Endothelial cell of umbilical vein (primary cell): ENCODE results near the gene SLC39A11. TPM values are rescaled to one million over a fixed set of nuclear protein-coding genes. Genes with fewer than 3 reads are reported as not detected.
"Not testable (repeated sequence)": the region's sequence is repeated elsewhere in the genome, so short reads cannot be mapped to it uniquely, and the experiment has no call there.

ENCODE experiments used
- BruUV-seq: library from RNA; stranded (reverse); fragments of 400-500 nt; replicated peaks from 2 replicates; lab custom pipeline; 2021; lab: Mats Ljungman, UMichigan
- CTCF ChIA-PET: fragments of 300-600, 350-600 bp; sonication (Branson Sonifier 250); formaldehyde crosslinking; loops from one replicate; lab custom pipeline; 2021; ENCODE audit warnings: antibody characterized with exemption, inconsistent platforms; lab: Charles Lee
- POLR2A ChIA-PET: fragments of 300-600, 350-600 bp; sonication (Branson Sonifier 250); formaldehyde crosslinking; loops from one replicate; lab custom pipeline; 2021; ENCODE audit warnings: antibody characterized with exemption, inconsistent platforms; lab: Charles Lee
- DNase-seq: peaks from one replicate; pipeline ENCODE4 v3.0.0-alpha.2; 2011; ENCODE audit warnings: low read depth, low spot score
- FAIRE-seq: peaks from 2 replicates; lab custom pipeline; 2011; peaks lifted over from hg19 to GRCh38; lab: Jason Lieb, UNC
- H2AFZ ChIP-seq: 2 replicates; pipeline ENCODE4 v1.6.0; 2012; ENCODE audit warnings: low read depth, low read length, control low read depth, inconsistent platforms
- H3K27ac ChIP-seq: 2 replicates; pipeline ENCODE4 v1.5.1; 2011; ENCODE audit warnings: low read depth, mild to moderate bottlenecking, control low read depth, low read length, moderate library complexity; ENCODE audit not compliant: insufficient read depth
- H3K27me3 ChIP-seq, 2 experiments: 2 replicates each; pipeline versions ENCODE4 v1.6.0 to v1.6.1; 2011; ENCODE audit warnings: low read length in 2 of 2, mixed read lengths in 1 of 2; ENCODE audit not compliant: control insufficient read depth in 2 of 2, insufficient read depth in 2 of 2
- H3K36me3 ChIP-seq, 2 experiments: 2 replicates in 1 of 2; 3 replicates in 1 of 2; pipeline ENCODE4 v1.5.1; 2011; ENCODE audit warnings: low read length in 2 of 2, mild to moderate bottlenecking in 1 of 2, moderate library complexity in 1 of 2; ENCODE audit not compliant: control insufficient read depth in 2 of 2, insufficient read depth in 2 of 2; ENCODE audit errors: extremely low read depth in 1 of 2
- H3K4me1 ChIP-seq: 3 replicates; pipeline ENCODE4 v1.5.1; 2011; ENCODE audit warnings: mild to moderate bottlenecking, low read length; ENCODE audit not compliant: control insufficient read depth, insufficient read depth; ENCODE audit errors: extremely low read depth
- H3K4me2 ChIP-seq: 2 replicates; pipeline ENCODE4 v1.6.1; 2011; ENCODE audit warnings: low read length, control low read depth, mixed read lengths; ENCODE audit not compliant: insufficient read depth
- H3K4me3 ChIP-seq, 3 experiments: fragments of 200-600 bp in 1 of 3; sonication (generic), shearing (Covaris generic) in 1 of 3; replicated peaks in 1 of 3; 2 replicates each; pipeline ENCODE4 v1.5.1; 2011 to 2016; ENCODE audit warnings: control low read depth in 3 of 3, low read length in 3 of 3, mild to moderate bottlenecking in 2 of 3, inconsistent platforms in 1 of 3, low read depth in 1 of 3, moderate library complexity in 1 of 3; ENCODE audit not compliant: insufficient read depth in 1 of 3
- H3K79me2 ChIP-seq: 2 replicates; pipeline ENCODE4 v1.6.0; 2012; ENCODE audit warnings: low read length, inconsistent platforms; ENCODE audit not compliant: control insufficient read depth, insufficient read depth
- H3K9ac ChIP-seq: replicated peaks from 2 replicates; pipeline ENCODE3; 2011; ENCODE audit warnings: low read length, control low read depth; ENCODE audit not compliant: insufficient read depth; ENCODE audit errors: extremely low read depth
- H3K9me1 ChIP-seq: replicated peaks from 3 replicates; pipeline ENCODE4 v1.6.0; 2011; ENCODE audit warnings: mild to moderate bottlenecking, low read length; ENCODE audit not compliant: control insufficient read depth, insufficient read depth; ENCODE audit errors: extremely low read depth
- H3K9me3 ChIP-seq: replicated peaks from 2 replicates; pipeline ENCODE4 v1.5.1; 2012; ENCODE audit warnings: low read length, inconsistent platforms; ENCODE audit not compliant: control insufficient read depth, insufficient read depth
- H4K20me1 ChIP-seq: replicated peaks from 2 replicates; pipeline ENCODE3; 2011; ENCODE audit warnings: mild to moderate bottlenecking, low read length; ENCODE audit not compliant: control insufficient read depth, insufficient read depth; ENCODE audit errors: extremely low read depth
- EZH2 ChIP-seq: IDR thresholded peaks from 2 replicates; pipeline ENCODE4 v1.6.1; 2012; ENCODE audit warnings: borderline replicate concordance, low read depth, mild to moderate bottlenecking, moderate library complexity, low read length, inconsistent platforms; ENCODE audit not compliant: severe bottlenecking
- FOS ChIP-seq: IDR thresholded peaks from 2 replicates; pipeline ENCODE4 v1.6.1; 2011; ENCODE audit warnings: mild to moderate bottlenecking, low read length, moderate library complexity, borderline replicate concordance; ENCODE audit not compliant: insufficient read depth
- GATA2 ChIP-seq: IDR thresholded peaks from 2 replicates; pipeline ENCODE4 v1.7.0; 2011; ENCODE audit warnings: low read depth, mild to moderate bottlenecking, moderate library complexity, mixed read lengths, low read length; ENCODE audit not compliant: insufficient read length, insufficient read depth
- JUN ChIP-seq: IDR thresholded peaks from 2 replicates; pipeline ENCODE4 v1.6.1; 2011; ENCODE audit warnings: borderline replicate concordance, low read depth; ENCODE audit not compliant: insufficient read length, insufficient read depth
- MYC ChIP-seq: IDR thresholded peaks from one replicate; pipeline ENCODE4 v1.6.1; 2011; ENCODE audit warnings: mild to moderate bottlenecking, low read depth, low read length
- POLR2A ChIP-seq: IDR thresholded peaks from 2 replicates; pipeline ENCODE4 v1.6.1; 2012; ENCODE audit warnings: low read depth, mild to moderate bottlenecking, control low read depth, low read length
- POLR2AphosphoS5 ChIP-seq: IDR thresholded peaks from 2 replicates; pipeline ENCODE4 v1.6.1; 2012; ENCODE audit warnings: low read depth, mild to moderate bottlenecking, control low read depth, low read length, moderate library complexity; ENCODE audit not compliant: insufficient read depth
- dilution Hi-C: fragments of 300-500 bp; cut with MboI; formaldehyde crosslinking; loops from one replicate; pipeline ENCODE4 v1.15.0; 2019; ENCODE audit warnings: low sequenced_read_pairs; ENCODE audit not compliant: extremely low pct_ligation_motif_present
- intact Hi-C: fragments of 100-400 bp; cut with micrococcal nuclease; formaldehyde crosslinking; loops from one replicate; pipeline ENCODE4 v1.10.0; 2022
- polyA plus RNA-seq, 4 experiments: library from polyadenylated mRNA; depleted of rRNA in 3 of 4; stranded (reverse) in 3 of 4; unstranded in 1 of 4; fragments of >200 nt; gene quantifications; 2 replicates each; pipeline versions ENCODE4 v1.2.1 to v1.2.3, GENCODE V29; 2011 to 2012; ENCODE audit warnings: missing spikeins in 1 of 4
- total RNA-seq: library from RNA; stranded (reverse); gene quantifications from 2 replicates; pipeline ENCODE4 v1.2.3, GENCODE V29; 2021
- TF ChIP-seq, protein P1 (sequence below), 2 donors: IDR thresholded peaks; 1 replicate in 1 of 2; 2 replicates in 1 of 2; pipeline ENCODE4 v1.5.1; 2011; ENCODE audit warnings: low read length in 2 of 2, mild to moderate bottlenecking in 2 of 2, moderate library complexity in 2 of 2, control low read depth in 1 of 2, inconsistent platforms in 1 of 2, low read depth in 1 of 2; ENCODE audit not compliant: insufficient read depth in 1 of 2; ENCODE audit errors: extremely low read depth in 1 of 2
- TF ChIP-seq, protein P2 (sequence below): IDR thresholded peaks from 2 replicates; pipeline ENCODE4 v1.6.1; 2011; ENCODE audit not compliant: insufficient read depth, insufficient read length

SLC39A11 gene
- total and polyA plus RNA-seq, 2 donors (not counting 3 experiments of a cell fraction or from before 2014, with no cell fraction given), result 8.1 to 11.9 TPM

GRCh38 chr17:72710834-72711233 is 381.7 kb downstream of the SLC39A11 start:
- no peak overlapping the region for H3K4me2 ChIP-seq
- no peak overlapping the region for H2AFZ ChIP-seq
- no peaks in the 10 kb centered on the region for H3K27me3 ChIP-seq
- TF ChIP-seq MYC, result no peak
- TF ChIP-seq EZH2, result no peak
- no peak for TF ChIP-seq JUN
- no peak for TF ChIP-seq FOS
- TF ChIP-seq POLR2AphosphoS5, result no peak
- peaks cover 1% of the 10 kb centered on the region for H3K4me1 ChIP-seq
- FAIRE-seq (no peak), DNase-seq (no peak)
- dilution Hi-C loops (no loop called here), intact Hi-C loops (no loop called here)
- no TSS peak for BruUV-seq
- no peaks in the 10 kb centered on the region for H4K20me1 ChIP-seq
- H3K4me3 ChIP-seq, result no peak overlapping the region
- no peak overlapping the region for H3K27ac ChIP-seq
- no peaks in the 10 kb centered on the region for H3K9me3 ChIP-seq
- ChIA-PET CTCF (no interaction called here), POLR2A (no interaction called here)
- no peaks in the 10 kb centered on the region for H3K79me2 ChIP-seq
- H3K9me1 ChIP-seq, result no peaks in the 10 kb centered on the region
- H3K36me3 ChIP-seq, result no peaks in the 10 kb centered on the region
- H3K9ac ChIP-seq, result no peak overlapping the region

DNA sequence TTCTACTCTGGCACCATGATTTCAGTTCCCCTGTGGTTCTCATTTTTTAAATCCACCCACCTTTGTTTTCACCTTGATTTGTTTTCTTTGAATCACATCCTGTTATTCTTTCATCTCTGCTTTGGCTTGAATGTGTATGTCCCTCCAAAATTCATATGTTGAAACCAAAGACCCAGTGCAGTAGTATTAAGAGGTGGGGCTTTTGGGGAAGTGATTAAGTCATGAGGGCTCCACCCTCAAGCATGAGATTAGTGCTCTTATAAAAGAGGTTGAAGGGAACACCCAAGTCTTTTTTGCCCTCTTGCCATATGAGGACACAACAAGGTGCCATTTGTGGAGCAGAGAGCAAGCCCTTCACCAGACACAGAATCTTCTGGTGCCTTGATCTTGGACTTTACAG is 382.3 kb downstream of the SLC39A11 start:
- Histone ChIP-seq H3K9ac (no peak overlapping the region), H3K9me3 (no peaks in the 10 kb centered on the region), H3K27ac (no peak overlapping the region), H3K27me3 (no peaks in the 10 kb centered on the region), H3K4me3 (no peak overlapping the region), H3K4me1 (no peaks in the 10 kb centered on the region), H3K36me3 (no peaks in the 10 kb centered on the region), H3K4me2 (no peak overlapping the region), H2AFZ (no peak overlapping the region), H3K79me2 (no peaks in the 10 kb centered on the region), H4K20me1 (no peaks in the 10 kb centered on the region), H3K9me1 (no peaks in the 10 kb centered on the region)
- DNase-seq (no peak), FAIRE-seq (no peak)
- dilution Hi-C loops, result no loop called here
- BruUV-seq, result no TSS peak
- intact Hi-C loops, result no loop called here
- POLR2A ChIA-PET, result no interaction called here
- CTCF ChIA-PET, result no interaction called here
- TF ChIP-seq POLR2AphosphoS5 (no peak), EZH2 (no peak), GATA2 (no peak), FOS (no peak), POLR2A (no peak), MYC (no peak)
- TF ChIP-seq, protein P1, sequence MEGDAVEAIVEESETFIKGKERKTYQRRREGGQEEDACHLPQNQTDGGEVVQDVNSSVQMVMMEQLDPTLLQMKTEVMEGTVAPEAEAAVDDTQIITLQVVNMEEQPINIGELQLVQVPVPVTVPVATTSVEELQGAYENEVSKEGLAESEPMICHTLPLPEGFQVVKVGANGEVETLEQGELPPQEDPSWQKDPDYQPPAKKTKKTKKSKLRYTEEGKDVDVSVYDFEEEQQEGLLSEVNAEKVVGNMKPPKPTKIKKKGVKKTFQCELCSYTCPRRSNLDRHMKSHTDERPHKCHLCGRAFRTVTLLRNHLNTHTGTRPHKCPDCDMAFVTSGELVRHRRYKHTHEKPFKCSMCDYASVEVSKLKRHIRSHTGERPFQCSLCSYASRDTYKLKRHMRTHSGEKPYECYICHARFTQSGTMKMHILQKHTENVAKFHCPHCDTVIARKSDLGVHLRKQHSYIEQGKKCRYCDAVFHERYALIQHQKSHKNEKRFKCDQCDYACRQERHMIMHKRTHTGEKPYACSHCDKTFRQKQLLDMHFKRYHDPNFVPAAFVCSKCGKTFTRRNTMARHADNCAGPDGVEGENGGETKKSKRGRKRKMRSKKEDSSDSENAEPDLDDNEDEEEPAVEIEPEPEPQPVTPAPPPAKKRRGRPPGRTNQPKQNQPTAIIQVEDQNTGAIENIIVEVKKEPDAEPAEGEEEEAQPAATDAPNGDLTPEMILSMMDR (IDR thresholded peaks at IDR 0.05; ENCODE audit: extremely low read depth in 1 of 2, insufficient read depth in 1 of 2, low read depth in 1 of 2, low read length in 2 of 2), result no peak
- TF ChIP-seq, protein P2, sequence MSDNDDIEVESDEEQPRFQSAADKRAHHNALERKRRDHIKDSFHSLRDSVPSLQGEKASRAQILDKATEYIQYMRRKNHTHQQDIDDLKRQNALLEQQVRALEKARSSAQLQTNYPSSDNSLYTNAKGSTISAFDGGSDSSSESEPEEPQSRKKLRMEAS, result no peak

DNA sequence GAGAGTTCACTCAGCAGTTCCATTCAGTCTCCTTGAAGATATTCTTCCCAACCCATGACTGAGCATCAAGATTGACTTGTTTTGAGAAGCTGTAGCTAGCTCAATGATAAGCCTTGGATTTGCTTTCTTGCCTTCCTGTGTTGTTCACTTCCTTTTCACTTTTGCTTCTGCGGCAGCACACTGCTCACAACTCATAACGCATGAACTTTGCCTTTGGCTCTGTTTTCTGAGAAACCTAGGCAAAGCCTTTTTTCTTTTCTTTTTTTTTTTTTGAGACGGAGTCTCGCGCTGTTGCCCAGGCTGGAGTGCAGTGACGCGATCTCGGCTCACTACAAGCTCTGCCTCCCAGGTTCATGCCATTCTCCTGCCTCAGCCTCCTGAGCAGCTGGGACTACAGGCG is 383.8 kb downstream of the SLC39A11 start:
- H3K36me3 ChIP-seq, POLR2A ChIA-PET, intact Hi-C loops, H3K4me3 ChIP-seq, H3K4me1 ChIP-seq, H2AFZ ChIP-seq, H3K9me1 ChIP-seq, BruUV-seq, FAIRE-seq, DNase-seq, H3K4me2 ChIP-seq, H3K79me2 ChIP-seq, H3K27me3 ChIP-seq, dilution Hi-C loops, H3K9me3 ChIP-seq, H4K20me1 ChIP-seq, H3K9ac ChIP-seq, H3K27ac ChIP-seq: not testable (repeated sequence)
- CTCF ChIA-PET, result interaction anchor here (1.4 to 1.6 kb wide), 2 partner anchors 17 to 152 kb away, joined by 3 to 6 read pairs; no protein-coding TSS in a partner anchor
